Lower leg skin (tissue), 3 donors: ENCODE measurements around the gene XRCC1.
A peak's percentile ranks its signal among the peaks of the same experiment; 100 is the strongest.

Experiments used
- POLR2A ChIP-seq, 2 donors: fragments of 450-650 bp; IDR thresholded peaks; one replicate each; pipeline ENCODE4 v1.6.1; 2016 to 2017; ENCODE audit warnings: antibody characterized with exemption in 2 of 2, mild to moderate bottlenecking in 1 of 2, moderate library complexity in 1 of 2
- TF ChIP-seq, protein P1 (sequence below), 3 donors: fragments of 450-650 bp; IDR thresholded peaks; one replicate each; pipeline ENCODE4 v1.5.1; 2016; ENCODE audit warnings: antibody characterized with exemption in 3 of 3, mild to moderate bottlenecking in 3 of 3, moderate library complexity in 2 of 3

DNA sequence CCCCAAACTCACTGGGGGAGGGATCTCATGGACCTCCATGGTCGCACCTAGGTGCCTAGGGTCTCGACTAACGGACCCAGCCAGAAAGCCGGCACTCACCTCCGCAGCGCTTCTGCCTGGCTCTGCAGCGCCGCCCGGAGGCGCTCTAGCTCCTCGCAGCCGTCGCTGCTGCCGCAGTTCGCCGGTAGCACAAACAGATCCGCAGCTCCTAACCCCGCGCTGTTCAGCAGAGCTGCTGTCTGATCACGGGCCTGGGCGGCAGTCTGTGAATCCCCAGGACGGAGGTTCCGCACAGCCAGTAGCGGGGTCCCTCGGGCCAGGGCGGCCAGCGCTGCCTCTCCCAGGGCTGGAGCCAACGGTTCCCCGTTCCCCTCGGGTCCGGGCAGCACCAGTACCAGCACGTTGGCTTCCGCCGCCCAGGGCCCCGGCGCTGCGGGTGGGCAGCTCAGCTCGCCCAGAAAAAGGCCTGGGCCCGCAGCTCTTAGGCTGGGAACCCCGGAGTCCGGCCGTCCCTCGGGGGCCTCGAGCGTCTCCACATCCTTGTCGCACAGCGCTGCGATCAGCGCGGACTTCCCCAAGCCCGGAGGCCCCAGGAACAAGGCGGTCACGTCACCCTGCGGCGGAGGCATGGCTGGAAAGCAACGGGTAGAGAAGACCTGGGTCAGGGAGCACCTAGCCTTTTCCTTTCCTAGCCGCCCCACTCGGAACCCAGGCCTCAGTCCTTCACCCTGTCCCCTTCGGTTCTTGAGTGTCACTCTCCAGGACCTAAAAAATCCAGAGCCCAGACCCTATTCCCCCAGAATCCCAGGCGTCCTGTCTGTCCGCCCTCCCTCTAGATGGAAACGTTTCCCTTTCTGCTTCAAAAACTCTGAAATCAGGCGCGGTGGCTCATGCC lies 19.6 kb upstream of the XRCC1 start:
- TF ChIP-seq POLR2A (IDR thresholded peaks at IDR 0.05), result no peak
- TF ChIP-seq, protein P1, sequence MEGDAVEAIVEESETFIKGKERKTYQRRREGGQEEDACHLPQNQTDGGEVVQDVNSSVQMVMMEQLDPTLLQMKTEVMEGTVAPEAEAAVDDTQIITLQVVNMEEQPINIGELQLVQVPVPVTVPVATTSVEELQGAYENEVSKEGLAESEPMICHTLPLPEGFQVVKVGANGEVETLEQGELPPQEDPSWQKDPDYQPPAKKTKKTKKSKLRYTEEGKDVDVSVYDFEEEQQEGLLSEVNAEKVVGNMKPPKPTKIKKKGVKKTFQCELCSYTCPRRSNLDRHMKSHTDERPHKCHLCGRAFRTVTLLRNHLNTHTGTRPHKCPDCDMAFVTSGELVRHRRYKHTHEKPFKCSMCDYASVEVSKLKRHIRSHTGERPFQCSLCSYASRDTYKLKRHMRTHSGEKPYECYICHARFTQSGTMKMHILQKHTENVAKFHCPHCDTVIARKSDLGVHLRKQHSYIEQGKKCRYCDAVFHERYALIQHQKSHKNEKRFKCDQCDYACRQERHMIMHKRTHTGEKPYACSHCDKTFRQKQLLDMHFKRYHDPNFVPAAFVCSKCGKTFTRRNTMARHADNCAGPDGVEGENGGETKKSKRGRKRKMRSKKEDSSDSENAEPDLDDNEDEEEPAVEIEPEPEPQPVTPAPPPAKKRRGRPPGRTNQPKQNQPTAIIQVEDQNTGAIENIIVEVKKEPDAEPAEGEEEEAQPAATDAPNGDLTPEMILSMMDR (IDR thresholded peaks at IDR 0.05), result peak in 1 of 3 donors; percentile 58
